ENCODE results near the gene STXBP1.
A peak's percentile ranks its signal among the peaks of the same experiment; 100 is the strongest.

Gene STXBP1

DNA sequence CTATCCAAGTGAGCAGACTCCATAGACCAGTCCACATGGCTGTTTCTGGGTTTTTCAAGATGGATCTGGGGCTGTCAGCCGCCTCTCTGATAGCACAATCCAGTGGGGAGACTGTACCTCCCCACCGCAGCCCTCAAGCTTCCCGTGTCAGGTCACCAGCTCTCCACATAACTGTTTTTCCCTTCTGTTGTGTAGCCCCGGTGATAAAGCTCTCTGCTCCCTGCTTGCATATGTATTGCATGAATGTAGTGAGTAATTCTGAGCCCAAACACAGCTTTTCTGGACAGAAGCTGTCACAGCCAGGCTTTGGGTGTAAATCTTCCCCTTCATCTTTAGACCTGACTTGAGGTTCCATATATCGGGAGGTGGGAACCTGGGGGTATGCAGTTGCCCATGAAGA, 71.6 kb downstream of the STXBP1 start:
- DNase-seq = no peak
- Mint-ChIP-seq H3K27ac (peak overlapping the region; percentile 12), H3K27me3 (ENCODE audit: low read depth, poor library complexity) (peaks cover 7% of the 10 kb centered on the region)

GRCh38 chr9:127684576-127684975, 72.5 kb downstream of the STXBP1 start:
- Mint-ChIP-seq H3K36me3 (ENCODE audit: low read depth) (peaks cover 50% of the 10 kb centered on the region), H3K27ac (peak overlapping the region; percentile 70), H3K4me1 (peaks cover 6% of the 10 kb centered on the region), H3K27me3 (ENCODE audit: low read depth, poor library complexity) (peaks cover 7% of the 10 kb centered on the region), H3K4me3 (no peak overlapping the region), H3K9me3 (no peaks in the 10 kb centered on the region)
- TF ChIP-seq, protein P1, sequence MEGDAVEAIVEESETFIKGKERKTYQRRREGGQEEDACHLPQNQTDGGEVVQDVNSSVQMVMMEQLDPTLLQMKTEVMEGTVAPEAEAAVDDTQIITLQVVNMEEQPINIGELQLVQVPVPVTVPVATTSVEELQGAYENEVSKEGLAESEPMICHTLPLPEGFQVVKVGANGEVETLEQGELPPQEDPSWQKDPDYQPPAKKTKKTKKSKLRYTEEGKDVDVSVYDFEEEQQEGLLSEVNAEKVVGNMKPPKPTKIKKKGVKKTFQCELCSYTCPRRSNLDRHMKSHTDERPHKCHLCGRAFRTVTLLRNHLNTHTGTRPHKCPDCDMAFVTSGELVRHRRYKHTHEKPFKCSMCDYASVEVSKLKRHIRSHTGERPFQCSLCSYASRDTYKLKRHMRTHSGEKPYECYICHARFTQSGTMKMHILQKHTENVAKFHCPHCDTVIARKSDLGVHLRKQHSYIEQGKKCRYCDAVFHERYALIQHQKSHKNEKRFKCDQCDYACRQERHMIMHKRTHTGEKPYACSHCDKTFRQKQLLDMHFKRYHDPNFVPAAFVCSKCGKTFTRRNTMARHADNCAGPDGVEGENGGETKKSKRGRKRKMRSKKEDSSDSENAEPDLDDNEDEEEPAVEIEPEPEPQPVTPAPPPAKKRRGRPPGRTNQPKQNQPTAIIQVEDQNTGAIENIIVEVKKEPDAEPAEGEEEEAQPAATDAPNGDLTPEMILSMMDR (IDR thresholded peaks at IDR 0.05) = no peak
- DNase-seq = no peak

More for the DNA sequence above, 71.6 kb downstream of the STXBP1 start:
- H3K9me3 Mint-ChIP-seq = no peaks in the 10 kb centered on the region
- H3K36me3 Mint-ChIP-seq (ENCODE audit: low read depth) = peaks cover 43% of the 10 kb centered on the region
- no peak overlapping the region for H3K4me3 Mint-ChIP-seq
- TF ChIP-seq, protein P1 (IDR thresholded peaks at IDR 0.05) = no peak
- H3K4me1 Mint-ChIP-seq = peaks cover 6% of the 10 kb centered on the region

DNA sequence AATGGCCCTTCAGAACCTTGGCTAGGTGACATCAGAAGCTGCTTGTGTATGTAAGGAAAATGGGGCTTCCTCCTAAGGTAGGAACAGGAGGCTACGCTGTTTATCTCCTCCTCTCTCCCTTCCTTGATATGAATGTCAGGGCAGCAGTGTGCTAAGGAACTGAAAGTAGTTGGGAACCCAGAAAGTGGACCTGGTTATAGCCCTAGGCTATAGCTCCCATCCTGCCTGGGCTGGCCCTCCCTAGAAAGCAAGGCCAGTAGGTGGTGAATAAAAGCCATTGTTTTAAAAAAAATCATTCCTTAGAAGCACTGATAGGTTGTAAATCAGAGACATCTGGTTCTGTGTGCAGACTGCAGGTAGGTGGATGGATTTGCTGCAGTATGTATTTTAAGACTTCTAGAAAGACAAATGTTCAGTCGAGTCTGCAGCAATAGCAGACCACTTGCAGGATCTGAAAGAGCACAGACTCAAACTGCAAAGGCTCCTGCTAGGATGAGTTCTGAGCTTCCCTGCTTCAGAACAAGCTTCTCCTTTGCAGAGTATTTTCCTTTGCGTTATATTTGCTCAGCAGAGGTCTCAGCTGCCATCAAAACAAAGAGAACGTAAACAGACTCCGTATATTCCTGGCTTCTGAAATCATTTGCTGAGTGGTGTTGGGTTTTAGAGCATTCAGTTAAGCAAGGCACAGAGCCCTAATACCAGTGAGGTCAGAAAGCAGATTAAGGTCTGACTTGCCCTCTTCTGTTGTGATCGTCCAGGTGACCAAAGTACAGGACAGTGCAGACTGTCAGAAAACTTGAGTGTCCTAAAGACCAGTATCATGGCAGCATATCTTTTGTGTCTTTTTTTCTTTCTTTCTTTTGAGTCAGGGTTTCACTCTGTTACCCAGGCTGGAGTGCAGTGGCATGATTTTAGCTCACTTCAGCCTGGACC, 74.7 kb downstream of the STXBP1 start:
- TF ChIP-seq, protein P1 (IDR thresholded peaks at IDR 0.05) = no peak
- no peak overlapping the region for H3K4me3 Mint-ChIP-seq
- DNase-seq = no peak
- peaks cover 7% of the 10 kb centered on the region for H3K27me3 Mint-ChIP-seq (ENCODE audit: low read depth, poor library complexity)
- H3K4me1 Mint-ChIP-seq = peaks cover 3% of the 10 kb centered on the region
- peaks cover 7% of the 10 kb centered on the region for H3K9me3 Mint-ChIP-seq
- H3K36me3 Mint-ChIP-seq (ENCODE audit: low read depth) = peaks cover 58% of the 10 kb centered on the region
- no peak overlapping the region for H3K27ac Mint-ChIP-seq

DNA sequence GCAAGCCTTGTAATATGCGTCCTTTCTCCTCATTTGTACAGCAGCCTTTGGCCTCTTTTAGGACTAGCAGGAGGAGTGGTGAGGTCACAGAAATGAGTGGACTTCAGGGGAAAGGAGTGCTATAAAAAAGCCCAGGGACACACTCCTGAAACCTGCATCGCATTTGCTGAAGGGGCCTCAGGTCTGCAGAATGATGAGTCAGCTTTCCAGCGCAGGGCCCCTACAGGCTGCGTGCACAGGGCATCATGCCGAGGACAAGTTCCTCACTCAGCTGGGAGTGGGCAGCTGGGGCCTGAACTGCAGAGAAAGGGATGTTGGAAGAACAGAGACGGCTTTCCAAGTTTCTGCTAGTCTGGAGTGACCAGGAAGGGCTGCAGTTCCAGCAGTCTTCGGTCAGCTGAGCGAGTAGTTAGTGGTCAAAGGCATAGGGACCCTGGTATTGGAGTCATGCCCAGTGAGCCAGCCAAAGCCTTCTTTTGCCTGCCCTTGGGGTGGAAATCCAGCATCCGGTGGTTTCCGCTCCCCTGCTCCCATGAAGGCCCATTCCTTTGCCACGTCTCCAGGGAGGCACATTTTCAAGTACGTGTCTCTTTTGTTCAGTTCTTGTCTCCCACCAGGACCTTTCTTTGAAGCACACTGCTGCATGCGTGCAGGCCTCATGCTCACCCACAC, 77.4 kb downstream of the STXBP1 start:
- no peak for DNase-seq
- peak overlapping the region; percentile 41 for H3K27ac Mint-ChIP-seq
- peaks cover 10% of the 10 kb centered on the region for H3K4me1 Mint-ChIP-seq
- TF ChIP-seq, protein P1 (IDR thresholded peaks at IDR 0.05) = no peak
- peaks cover 7% of the 10 kb centered on the region for H3K9me3 Mint-ChIP-seq
- peaks cover 10% of the 10 kb centered on the region for H3K27me3 Mint-ChIP-seq (ENCODE audit: low read depth, poor library complexity)
- no peak overlapping the region for H3K4me3 Mint-ChIP-seq
- H3K36me3 Mint-ChIP-seq (ENCODE audit: low read depth) = peaks cover 49% of the 10 kb centered on the region

- peaks cover 50% of the 10 kb centered on the region for H3K36me3 Mint-ChIP-seq (ENCODE audit: low read depth)
- H3K27me3 Mint-ChIP-seq (ENCODE audit: low read depth, poor library complexity) = peaks cover 9% of the 10 kb centered on the region
- TF ChIP-seq, protein P1 (IDR thresholded peaks at IDR 0.05) = no peak
- H3K27ac Mint-ChIP-seq = no peak overlapping the region
- peaks cover 7% of the 10 kb centered on the region for H3K9me3 Mint-ChIP-seq
- H3K4me1 Mint-ChIP-seq = peaks cover 10% of the 10 kb centered on the region
- no peak for DNase-seq
- no peak overlapping the region for H3K4me3 Mint-ChIP-seq
Measured at GRCh38 chr9:127690735-127691134, 78.7 kb downstream of the STXBP1 start.
